Karpas-422 (cell line): ENCODE data around the gene MRPL9. TPM values are rescaled to one million over a fixed set of nuclear protein-coding genes. Genes with fewer than 3 reads are reported as not detected.
"Not testable (repeated sequence)": the region's sequence is repeated elsewhere in the genome, so short reads cannot be mapped to it uniquely, and the experiment has no call there.

Experiments used
- DNase-seq: peaks from one replicate; pipeline ENCODE4 v3.0.0-alpha.2; 2015
- H2AFZ ChIP-seq: fragments of 200-600 bp; sonication (generic); 2 replicates; pipeline ENCODE4 v1.6.1; 2014; ENCODE audit warnings: antibody characterized with exemption, low read length, mixed read lengths
- H3K27ac ChIP-seq: fragments of 200-600 bp; sonication (generic); 2 replicates; pipeline ENCODE4 v1.5.1; 2014; ENCODE audit warnings: mild to moderate bottlenecking, low read length, moderate library complexity
- H3K27me3 ChIP-seq: fragments of 200-600 bp; sonication (generic); 2 replicates; pipeline ENCODE4 v1.6.1; 2014; ENCODE audit warnings: low read length, mixed read lengths
- H3K36me3 ChIP-seq: fragments of 200-600 bp; sonication (generic); 2 replicates; pipeline ENCODE4 v1.6.1; 2014; ENCODE audit warnings: low read length, mixed read lengths; ENCODE audit not compliant: insufficient read depth
- H3K4me1 ChIP-seq: fragments of 200-600 bp; sonication (generic); 2 replicates; pipeline ENCODE4 v1.6.1; 2014; ENCODE audit warnings: mild to moderate bottlenecking, low read length, mixed read lengths
- H3K4me2 ChIP-seq: fragments of 200-600 bp; sonication (generic); 2 replicates; pipeline ENCODE4 v1.6.1; 2014; ENCODE audit warnings: low read length, low read depth, mild to moderate bottlenecking; ENCODE audit not compliant: poor library complexity, severe bottlenecking
- H3K4me3 ChIP-seq: fragments of 200-600 bp; sonication (generic); 2 replicates; pipeline ENCODE4 v1.5.1; 2014; ENCODE audit warnings: mild to moderate bottlenecking, antibody characterized with exemption, low read length, mixed read lengths
- H3K79me2 ChIP-seq: fragments of 200-600 bp; sonication (generic); 2 replicates; pipeline ENCODE4 v1.6.1; 2014; ENCODE audit warnings: mild to moderate bottlenecking, low read length, mixed read lengths
- H3K9ac ChIP-seq: fragments of 200-600 bp; sonication (generic); 2 replicates; pipeline ENCODE4 v1.6.0; 2014; ENCODE audit warnings: low read length
- H3K9me2 ChIP-seq: fragments of 200-600 bp; sonication (generic), shearing (Covaris generic); replicated peaks from 2 replicates; pipeline ENCODE4 v1.6.0; 2014; ENCODE audit warnings: mild to moderate bottlenecking, low read length, moderate library complexity; ENCODE audit not compliant: insufficient read depth
- H3K9me3 ChIP-seq: fragments of 300-700, 200-600 bp; sonication (generic); 2 replicates; pipeline ENCODE4 v1.6.1; 2014; ENCODE audit warnings: low read length, mixed read lengths
- H4K20me1 ChIP-seq: fragments of 200-600 bp; sonication (generic); 2 replicates; pipeline ENCODE4 v1.6.1; 2014; ENCODE audit warnings: mild to moderate bottlenecking, antibody characterized with exemption, low read length, low read depth; ENCODE audit not compliant: insufficient read depth
- total RNA-seq: library from RNA; depleted of rRNA; stranded (reverse); fragments of >200 nt; shearing (Covaris generic); gene quantifications from 2 replicates; pipeline ENCODE4 v1.2.3, GENCODE V29; 2014; ENCODE audit warnings: low replicate concordance

Gene MRPL9
- total RNA-seq, 1 experiment from 2014 or later: 76.8 TPM

DNA sequence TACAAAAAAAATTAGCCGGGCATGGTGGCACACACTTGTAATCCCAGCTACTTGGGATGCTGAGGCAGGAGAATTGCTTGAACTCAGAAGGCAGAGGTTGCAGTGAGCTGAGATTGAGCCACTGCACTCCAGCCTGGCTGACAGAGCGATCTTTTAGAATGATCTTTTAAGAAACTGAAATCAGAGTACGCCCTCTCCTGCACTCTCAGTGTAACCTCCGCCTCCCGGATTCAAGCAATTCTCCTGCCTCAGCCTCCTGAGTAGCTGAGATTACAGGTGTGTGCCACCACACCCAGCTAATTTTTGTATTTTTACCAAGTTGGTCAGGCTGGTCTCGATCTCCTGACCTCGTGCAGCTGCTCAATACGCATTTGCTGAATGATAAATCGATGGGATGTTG is 29.3 kb downstream of the MRPL9 start:
- H3K4me3 ChIP-seq, H2AFZ ChIP-seq, H3K36me3 ChIP-seq, H3K9me2 ChIP-seq, H3K4me1 ChIP-seq, H3K27me3 ChIP-seq, H3K9ac ChIP-seq, H4K20me1 ChIP-seq, H3K9me3 ChIP-seq, H3K4me2 ChIP-seq, H3K27ac ChIP-seq, H3K79me2 ChIP-seq, DNase-seq: not testable (repeated sequence)

- no peaks in the 10 kb centered on the region for H3K79me2 ChIP-seq
- H3K9ac ChIP-seq: no peak overlapping the region
- no peaks in the 10 kb centered on the region for H4K20me1 ChIP-seq
- H3K9me2 ChIP-seq: no peaks in the 10 kb centered on the region
- no peak overlapping the region for H3K4me2 ChIP-seq
- no peak overlapping the region for H2AFZ ChIP-seq
- H3K27ac ChIP-seq: no peak overlapping the region
- H3K4me3 ChIP-seq: no peak overlapping the region
- H3K4me1 ChIP-seq: no peaks in the 10 kb centered on the region
- peaks cover 7% of the 10 kb centered on the region for H3K9me3 ChIP-seq
- no peaks in the 10 kb centered on the region for H3K36me3 ChIP-seq
- DNase-seq: no peak
- H3K27me3 ChIP-seq: no peaks in the 10 kb centered on the region
Observed at GRCh38 chr1:151733126-151733525, 30.2 kb downstream of the MRPL9 start.

- no peak overlapping the region for H3K27ac ChIP-seq
- no peak overlapping the region for H3K9ac ChIP-seq
- no peaks in the 10 kb centered on the region for H4K20me1 ChIP-seq
- no peak overlapping the region for H3K4me2 ChIP-seq
- no peak overlapping the region for H3K4me3 ChIP-seq
- no peaks in the 10 kb centered on the region for H3K36me3 ChIP-seq
- H3K4me1 ChIP-seq: no peaks in the 10 kb centered on the region
- H3K9me2 ChIP-seq: no peaks in the 10 kb centered on the region
- H3K27me3 ChIP-seq: no peaks in the 10 kb centered on the region
- no peak for DNase-seq
- H3K79me2 ChIP-seq: no peaks in the 10 kb centered on the region
- no peak overlapping the region for H2AFZ ChIP-seq
- H3K9me3 ChIP-seq: no peaks in the 10 kb centered on the region
Observed at GRCh38 chr1:151729966-151730291, 33.4 kb downstream of the MRPL9 start.

- no peak for DNase-seq
- Histone ChIP-seq H3K4me2 (no peak overlapping the region), H3K9me2 (no peaks in the 10 kb centered on the region), H3K79me2 (no peaks in the 10 kb centered on the region), H3K9me3 (no peaks in the 10 kb centered on the region), H3K27ac (no peak overlapping the region), H4K20me1 (no peaks in the 10 kb centered on the region), H3K27me3 (no peaks in the 10 kb centered on the region), H2AFZ (no peak overlapping the region), H3K4me3 (no peak overlapping the region), H3K36me3 (no peaks in the 10 kb centered on the region), H3K4me1 (no peaks in the 10 kb centered on the region), H3K9ac (no peak overlapping the region)
Observed at GRCh38 chr1:151729157-151729965, 33.9 kb downstream of the MRPL9 start.

DNA sequence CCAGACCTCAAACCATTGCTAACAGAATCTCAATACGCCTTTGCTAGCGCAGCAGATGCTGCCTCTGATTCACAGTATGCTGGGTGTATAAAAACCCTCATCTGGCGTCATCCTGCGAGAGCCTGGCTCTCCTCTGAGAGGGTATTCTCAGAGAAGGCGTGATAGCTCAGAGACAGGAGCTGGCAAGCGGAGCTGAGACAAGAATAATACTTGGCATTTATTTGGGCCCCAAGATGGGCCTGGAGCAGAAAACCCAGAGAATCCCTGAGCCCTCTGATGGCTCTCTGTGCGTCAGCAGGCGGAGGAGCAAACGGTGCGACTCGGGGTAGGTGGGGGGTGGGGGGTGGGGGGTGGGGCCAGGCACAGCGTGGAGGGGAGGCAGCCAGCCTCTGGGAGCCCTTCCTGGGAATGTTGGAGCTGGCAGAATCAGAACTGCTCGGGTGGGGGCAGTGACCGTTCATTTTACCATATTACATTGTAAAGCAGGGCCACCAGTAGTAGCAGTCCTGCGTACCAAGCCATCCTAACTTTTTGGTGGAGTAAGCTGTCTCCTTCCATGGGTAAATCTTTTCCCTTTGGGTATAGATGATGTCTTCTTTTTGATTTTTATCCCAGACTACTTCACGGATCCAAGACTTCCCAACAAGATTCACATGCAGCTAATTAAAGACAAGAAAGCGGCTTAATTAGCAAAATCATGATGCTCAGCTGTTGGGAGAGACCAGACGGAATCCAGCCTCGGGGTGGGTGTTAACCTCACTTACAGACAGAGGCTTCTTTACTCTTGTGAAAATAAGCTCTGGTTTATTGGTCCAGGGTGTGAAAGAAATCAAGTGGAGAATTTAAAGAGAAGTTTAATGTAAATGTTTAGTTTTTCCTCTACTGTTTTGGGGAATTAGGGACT is 34.9 kb downstream of the MRPL9 start:
- Histone ChIP-seq H3K9me2 (no peaks in the 10 kb centered on the region), H3K4me1 (no peaks in the 10 kb centered on the region), H3K4me3 (no peak overlapping the region), H3K27ac (no peak overlapping the region), H3K9ac (no peak overlapping the region), H3K79me2 (no peaks in the 10 kb centered on the region), H3K36me3 (no peaks in the 10 kb centered on the region), H3K9me3 (no peaks in the 10 kb centered on the region), H3K27me3 (no peaks in the 10 kb centered on the region), H4K20me1 (no peaks in the 10 kb centered on the region), H2AFZ (no peak overlapping the region), H3K4me2 (no peak overlapping the region)
- DNase-seq: no peak

- H2AFZ ChIP-seq: no peak overlapping the region
- no peak for DNase-seq
- H4K20me1 ChIP-seq: no peaks in the 10 kb centered on the region
- no peak overlapping the region for H3K4me3 ChIP-seq
- H3K4me1 ChIP-seq: peaks cover 18% of the 10 kb centered on the region
- H3K36me3 ChIP-seq: no peaks in the 10 kb centered on the region
- no peak overlapping the region for H3K4me2 ChIP-seq
- no peaks in the 10 kb centered on the region for H3K27me3 ChIP-seq
- no peaks in the 10 kb centered on the region for H3K9me3 ChIP-seq
- no peak overlapping the region for H3K9ac ChIP-seq
- no peaks in the 10 kb centered on the region for H3K9me2 ChIP-seq
- no peaks in the 10 kb centered on the region for H3K79me2 ChIP-seq
- no peak overlapping the region for H3K27ac ChIP-seq
Observed at GRCh38 chr1:151723726-151724370, 39.4 kb downstream of the MRPL9 start.

DNA sequence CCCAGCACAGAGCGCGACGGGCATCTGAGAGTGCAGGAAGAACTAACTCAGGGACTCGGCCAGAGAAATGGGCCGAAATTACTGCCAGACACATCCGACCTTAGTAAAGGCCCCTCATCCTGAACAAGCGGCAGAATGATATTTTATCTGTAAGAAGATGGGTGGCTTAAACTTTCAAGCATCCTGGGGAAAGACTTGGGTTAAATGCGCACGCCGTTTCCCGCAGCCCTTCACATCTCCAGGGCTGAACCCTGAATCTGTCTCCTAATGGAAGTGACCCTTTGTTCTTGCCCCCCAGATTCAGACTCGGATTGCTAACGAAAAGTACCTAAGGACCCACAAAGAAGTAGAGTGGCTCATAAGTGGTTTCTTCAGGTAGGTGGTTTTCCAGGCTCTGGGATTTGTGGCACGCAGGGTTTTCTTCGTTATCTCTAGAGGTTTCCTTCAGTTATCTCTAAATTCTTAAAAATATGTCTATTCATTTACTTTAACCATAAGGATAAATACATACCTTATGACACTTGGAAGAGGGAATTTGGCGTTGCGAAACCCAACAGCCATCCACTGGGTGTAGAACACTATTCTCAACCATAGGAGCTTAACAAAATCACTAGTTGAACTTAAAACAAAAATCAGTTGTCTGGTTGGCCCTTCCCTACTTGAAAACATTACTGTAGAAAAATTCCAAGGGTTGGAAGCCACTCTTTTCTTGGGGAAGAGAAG is 41.3 kb downstream of the MRPL9 start:
- H4K20me1 ChIP-seq: no peaks in the 10 kb centered on the region
- H2AFZ ChIP-seq: peak overlapping the region; percentile 76; the same call in 1 of the 2 replicates
- H3K36me3 ChIP-seq: no peaks in the 10 kb centered on the region
- no peak overlapping the region for H3K27ac ChIP-seq
- no peak for DNase-seq
- peak overlapping the region; percentile 74 for H3K4me3 ChIP-seq
- peak overlapping the region; percentile 99 for H3K4me2 ChIP-seq
- peaks cover 22% of the 10 kb centered on the region for H3K4me1 ChIP-seq
- no peaks in the 10 kb centered on the region for H3K9me2 ChIP-seq
- no peaks in the 10 kb centered on the region for H3K79me2 ChIP-seq
- peak overlapping the region; percentile 69 for H3K9ac ChIP-seq
- no peaks in the 10 kb centered on the region for H3K27me3 ChIP-seq
- no peaks in the 10 kb centered on the region for H3K9me3 ChIP-seq
